H7 (cell line): ENCODE results near the gene PCBP3. TPM values are rescaled to one million over a fixed set of nuclear protein-coding genes. Genes with fewer than 3 reads are reported as not detected.
A peak's percentile ranks its signal among the peaks of the same experiment; 100 is the strongest.
"Not testable (repeated sequence)": the region's sequence is repeated elsewhere in the genome, so short reads cannot be mapped to it uniquely, and the experiment has no call there.

Experiments used
- DNase-seq: peaks from one replicate; pipeline ENCODE4 v3.0.0; 2012
- H3K27me3 ChIP-seq: 2 replicates; pipeline ENCODE4 v1.6.0; 2011; ENCODE audit warnings: mild to moderate bottlenecking, low read length; ENCODE audit not compliant: control insufficient read depth, insufficient read depth
- H3K36me3 ChIP-seq: replicated peaks from 2 replicates; pipeline ENCODE4 v1.5.1; 2011; ENCODE audit warnings: low read length; ENCODE audit not compliant: control insufficient read depth, insufficient read depth
- H3K4me3 ChIP-seq: 2 replicates; pipeline ENCODE4 v1.5.1; 2011; ENCODE audit warnings: low read depth, mild to moderate bottlenecking, control low read depth, low read length, moderate library complexity; ENCODE audit not compliant: insufficient read depth
- total RNA-seq: library from RNA; depleted of rRNA; stranded (reverse); fragments of >200 nt; shearing (Covaris generic); gene quantifications from 2 replicates; pipeline ENCODE4 v1.2.3, GENCODE V29; 2014

Gene PCBP3
- total RNA-seq, 1 experiment from 2014 or later: 1.8 TPM

GRCh38 chr21:45805321-45805720, 161.8 kb downstream of the PCBP3 start:
- Histone ChIP-seq H3K36me3 (no peaks in the 10 kb centered on the region), H3K27me3 (no peaks in the 10 kb centered on the region), H3K4me3 (no peak overlapping the region)
- no peak for DNase-seq

- no peak overlapping the region for H3K4me3 ChIP-seq
- no peaks in the 10 kb centered on the region for H3K27me3 ChIP-seq
- no peak for DNase-seq
- H3K36me3 ChIP-seq: no peaks in the 10 kb centered on the region
These were observed 162.5 kb downstream of the PCBP3 start for GRCh38 chr21:45806042-45806441.

DNA sequence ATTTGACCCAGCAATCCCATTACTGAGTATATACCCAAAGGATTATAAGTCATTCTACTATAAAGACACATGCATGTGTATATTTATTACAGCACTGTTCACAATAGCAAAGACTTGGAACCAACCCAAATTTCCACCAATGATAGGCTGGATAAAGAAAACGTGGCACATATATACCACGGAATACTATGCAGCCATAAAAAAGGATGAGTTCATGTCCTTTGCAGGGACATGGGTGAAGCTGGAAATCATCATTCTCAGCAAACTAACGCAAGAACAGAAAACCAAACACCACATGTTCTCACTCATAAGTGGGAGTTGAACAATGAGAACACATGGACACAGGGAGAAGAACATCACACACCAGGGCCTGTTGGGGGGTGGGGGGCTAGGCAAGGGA, 165.1 kb downstream of the PCBP3 start:
- not testable (repeated sequence) for DNase-seq, H3K4me3 ChIP-seq, H3K36me3 ChIP-seq, H3K27me3 ChIP-seq

DNA sequence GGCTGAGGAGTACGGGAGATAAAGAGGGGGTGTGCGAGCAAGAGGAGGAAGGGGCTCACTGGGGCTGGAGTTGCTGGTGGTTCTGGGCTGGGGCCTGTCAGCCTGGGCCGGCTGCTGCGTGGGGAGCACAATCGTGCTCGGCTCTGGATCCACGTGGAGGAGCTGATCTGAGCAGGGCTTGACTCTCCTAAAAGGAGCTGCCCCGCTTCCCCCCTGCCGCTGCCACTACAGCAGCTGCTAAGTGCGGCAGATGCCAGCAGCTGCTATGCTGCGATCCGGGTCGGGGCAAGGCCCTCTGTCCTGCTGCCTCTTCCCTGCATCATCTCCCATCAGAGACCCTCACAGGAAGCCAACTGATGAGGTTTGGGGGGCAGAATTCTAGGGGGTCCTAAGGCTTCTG, 165.9 kb downstream of the PCBP3 start:
- Histone ChIP-seq H3K27me3 (no peaks in the 10 kb centered on the region), H3K36me3 (no peaks in the 10 kb centered on the region), H3K4me3 (no peak overlapping the region)
- DNase-seq: no peak

DNA sequence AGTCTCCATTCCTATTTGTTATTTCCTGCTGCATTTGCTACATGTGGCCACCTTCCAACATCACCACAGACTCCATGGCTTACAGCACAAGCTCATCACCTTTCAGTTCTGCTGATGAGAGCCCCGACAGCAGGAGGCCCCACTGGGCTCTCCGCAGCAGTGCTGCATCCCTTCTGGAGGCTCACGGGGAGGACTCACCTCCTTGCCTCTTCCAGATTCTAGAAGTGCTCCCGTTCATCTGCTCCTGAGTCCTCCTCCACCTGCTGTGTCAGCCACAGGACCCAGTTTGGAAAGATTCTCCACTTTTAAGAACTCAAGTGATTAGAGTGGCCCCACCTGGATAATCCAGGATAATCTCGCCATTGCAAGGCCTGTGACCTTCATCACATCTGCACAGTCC, 167.6 kb downstream of the PCBP3 start:
- Histone ChIP-seq H3K36me3 (no peaks in the 10 kb centered on the region), H3K4me3 (no peak overlapping the region), H3K27me3 (no peaks in the 10 kb centered on the region)
- DNase-seq: no peak

- H3K27me3 ChIP-seq, H3K36me3 ChIP-seq, H3K4me3 ChIP-seq, DNase-seq: not testable (repeated sequence)
These were observed 170.8 kb downstream of the PCBP3 start for GRCh38 chr21:45814210-45814940.

GRCh38 chr21:45815781-45816180, 172.3 kb downstream of the PCBP3 start:
- DNase-seq, H3K4me3 ChIP-seq, H3K27me3 ChIP-seq, H3K36me3 ChIP-seq: not testable (repeated sequence)

- Histone ChIP-seq H3K36me3 (no peaks in the 10 kb centered on the region), H3K4me3 (no peak overlapping the region), H3K27me3 (no peaks in the 10 kb centered on the region)
- DNase-seq: no peak
These were observed 173.3 kb downstream of the PCBP3 start for GRCh38 chr21:45816794-45817193.

DNA sequence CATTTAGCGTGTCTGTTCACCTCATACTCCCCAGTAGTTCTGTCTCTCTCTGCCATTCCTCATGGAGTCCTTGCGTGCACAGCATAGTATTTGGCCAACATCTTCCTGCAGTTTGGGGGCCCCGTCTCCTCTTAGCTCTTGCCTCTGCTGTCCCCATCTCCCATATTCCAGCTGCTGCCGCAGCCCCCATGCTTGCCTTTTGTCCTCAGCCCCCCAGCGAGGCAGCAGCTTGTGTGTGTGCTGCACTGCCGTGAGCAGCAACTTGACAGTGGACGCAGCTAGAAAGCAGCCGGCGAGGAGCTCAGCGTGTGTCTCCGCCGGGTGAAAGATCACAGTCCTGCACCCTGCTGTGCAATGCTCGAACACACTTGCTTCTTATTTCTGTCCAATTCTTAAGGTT, 173.8 kb downstream of the PCBP3 start:
- no peak overlapping the region for H3K4me3 ChIP-seq
- DNase-seq: no peak
- no peaks in the 10 kb centered on the region for H3K36me3 ChIP-seq
- no peaks in the 10 kb centered on the region for H3K27me3 ChIP-seq

GRCh38 chr21:45818276-45818903, 174.9 kb downstream of the PCBP3 start:
- Histone ChIP-seq H3K36me3 (no peaks in the 10 kb centered on the region), H3K27me3 (no peaks in the 10 kb centered on the region), H3K4me3 (no peak overlapping the region)
- DNase-seq: no peak

- no peak overlapping the region for H3K4me3 ChIP-seq
- peak; percentile 25 for DNase-seq
- no peaks in the 10 kb centered on the region for H3K27me3 ChIP-seq
- no peaks in the 10 kb centered on the region for H3K36me3 ChIP-seq
These were observed 175.4 kb downstream of the PCBP3 start for GRCh38 chr21:45818904-45819285.

DNA sequence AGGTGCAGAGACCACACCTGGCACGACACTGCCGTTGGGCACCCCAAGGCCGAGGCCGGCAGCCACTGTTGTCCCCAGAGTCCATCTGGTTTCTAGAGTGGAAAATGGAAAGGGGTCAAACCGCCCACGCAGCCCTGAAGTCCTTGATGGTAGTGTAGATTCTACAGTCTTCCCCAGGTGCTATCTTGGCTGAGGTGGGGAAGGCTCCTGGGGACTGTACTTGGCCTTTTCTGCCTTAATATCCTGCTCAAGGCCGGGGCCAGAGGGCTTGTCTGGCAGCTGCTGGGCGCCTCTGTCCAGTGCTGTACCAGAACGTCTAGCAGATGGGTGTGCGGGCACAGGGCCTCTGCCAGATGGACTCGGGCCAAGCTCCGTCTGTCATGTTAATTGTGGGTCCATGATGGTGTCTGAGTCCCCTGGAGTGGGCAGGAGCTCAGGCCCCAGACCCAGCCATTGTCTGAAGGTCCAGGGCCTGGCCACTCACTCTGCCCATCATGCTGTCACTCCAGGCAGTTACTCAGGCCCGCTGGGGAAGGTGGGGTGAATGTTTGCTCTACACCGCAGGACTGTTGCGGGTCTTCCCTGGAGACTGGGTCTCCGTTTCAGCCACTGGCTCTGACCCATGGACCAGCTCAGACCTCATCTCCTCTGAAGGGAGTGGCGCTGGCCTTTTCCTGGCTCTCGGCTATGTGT, 176.1 kb downstream of the PCBP3 start:
- H3K36me3 ChIP-seq: no peaks in the 10 kb centered on the region
- H3K27me3 ChIP-seq: no peaks in the 10 kb centered on the region
- no peak for DNase-seq
- no peak overlapping the region for H3K4me3 ChIP-seq

DNA sequence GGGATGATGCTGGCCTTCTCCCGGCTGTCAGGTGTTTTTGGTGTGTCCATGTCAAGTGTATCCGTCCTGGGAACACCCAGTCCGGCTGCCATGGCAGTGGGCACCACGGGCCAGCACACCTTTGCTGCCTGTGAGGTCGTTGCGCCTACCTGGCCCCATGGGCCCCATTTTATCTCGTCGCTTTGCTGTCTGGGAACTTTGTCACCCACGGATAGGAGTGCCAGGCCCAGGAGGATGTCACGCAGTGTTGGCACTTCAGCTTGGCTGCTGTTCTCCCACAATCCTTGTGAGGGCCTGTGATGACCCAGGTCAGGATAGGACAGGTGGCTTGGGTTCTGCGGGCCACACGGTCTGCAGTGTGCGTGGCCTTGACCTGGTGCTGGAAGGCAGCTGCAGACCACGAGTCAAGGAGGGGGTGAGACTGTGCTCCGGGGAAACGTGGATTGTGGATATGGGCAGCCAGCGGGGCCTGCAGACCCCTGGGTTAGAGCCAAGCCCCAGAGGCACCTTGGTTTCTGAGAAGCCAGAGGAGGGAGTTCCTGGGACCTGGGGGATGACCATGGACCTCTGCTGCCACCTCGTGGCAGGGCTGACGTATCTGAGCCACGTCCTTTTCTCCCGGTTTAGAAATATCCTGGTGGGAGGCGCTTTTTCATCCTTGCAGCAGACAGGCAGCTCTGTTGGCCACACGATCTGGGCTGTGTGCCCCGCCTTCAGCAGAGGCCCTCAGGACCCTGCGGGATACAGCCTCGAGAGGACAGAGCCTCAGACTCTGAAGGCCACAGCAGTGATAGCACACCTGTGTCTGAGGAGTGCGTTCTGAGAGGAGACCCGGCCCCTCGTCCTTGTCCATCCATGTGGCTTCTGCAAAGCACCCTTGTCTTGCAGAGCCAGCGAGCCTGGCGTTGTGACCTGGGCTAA, 176.9 kb downstream of the PCBP3 start:
- Histone ChIP-seq H3K4me3 (no peak overlapping the region), H3K27me3 (no peaks in the 10 kb centered on the region), H3K36me3 (no peaks in the 10 kb centered on the region)
- DNase-seq: peak; percentile 96

DNA sequence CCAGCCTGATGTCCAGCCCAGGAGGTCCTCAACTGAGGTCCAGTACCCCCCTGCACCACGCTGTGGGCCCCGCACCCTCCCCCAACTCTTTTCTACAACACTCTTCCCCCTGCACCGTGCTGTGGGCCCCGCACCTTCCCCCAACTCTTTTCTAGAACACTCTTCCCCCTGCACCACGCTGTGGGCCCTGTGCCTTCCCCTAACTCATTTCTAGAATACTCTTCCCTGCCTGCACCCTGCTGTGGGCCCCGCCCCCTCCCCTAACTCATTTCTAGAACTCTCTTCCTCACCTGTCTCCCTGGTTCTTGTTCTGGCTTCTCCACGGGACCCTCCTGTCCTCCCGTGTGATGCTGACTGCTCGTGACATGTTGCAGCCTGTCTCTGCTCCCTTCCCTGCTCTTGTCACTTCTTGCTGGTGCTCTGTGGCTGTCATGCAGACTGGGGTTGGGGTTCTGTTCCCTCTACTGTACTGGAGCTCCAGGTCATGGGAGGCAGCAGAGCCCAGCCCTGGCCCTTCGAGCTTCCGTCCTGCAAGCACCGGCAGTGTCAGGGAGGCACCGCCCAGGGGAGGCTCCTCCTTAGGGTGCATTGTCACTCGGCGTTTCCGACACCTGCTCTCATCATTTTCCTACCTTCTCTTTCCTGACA, 177.9 kb downstream of the PCBP3 start:
- Histone ChIP-seq H3K4me3 (no peak overlapping the region), H3K36me3 (no peaks in the 10 kb centered on the region), H3K27me3 (no peaks in the 10 kb centered on the region)
- no peak for DNase-seq
